ENCODE data around the gene CMIP. TPM values are rescaled to one million over a fixed set of nuclear protein-coding genes. Genes with fewer than 3 reads are reported as not detected.

The CMIP gene
- total RNA-seq, 2 donors from 2014 or later: 30.1 to 95.1 TPM

DNA sequence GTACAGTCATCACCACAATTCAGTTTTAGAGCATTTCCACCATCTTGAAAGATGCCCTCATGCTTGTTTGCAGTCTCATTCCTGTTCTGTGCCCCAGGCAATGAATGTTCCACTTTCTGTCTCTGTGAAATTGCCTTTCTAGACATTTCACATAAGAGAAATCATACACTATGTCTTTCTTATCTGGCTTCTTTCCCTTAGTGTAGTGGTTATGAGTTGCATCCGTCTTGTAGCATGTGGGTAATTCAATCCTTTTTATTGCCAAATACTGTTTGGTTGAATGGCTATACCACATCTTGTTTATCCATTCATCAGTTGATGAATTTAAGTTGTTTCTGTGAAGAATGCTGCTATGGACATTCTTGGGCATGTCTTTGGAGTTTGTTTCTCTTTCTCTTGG lies 202.0 kb downstream of the CMIP start:
- H3K27me3 ChIP-seq (replicated peaks; ENCODE audit: insufficient read depth): no peaks in the 10 kb centered on the region
- no peaks in the 10 kb centered on the region for H3K4me1 ChIP-seq (replicated peaks)
- intact Hi-C loops (cut with DNase I): no loop called here
- H3K27ac ChIP-seq: no peak overlapping the region
- H3K36me3 ChIP-seq: no peaks in the 10 kb centered on the region
- no peaks in the 10 kb centered on the region for H3K9me3 ChIP-seq
- DNase-seq (ENCODE audit: low spot score): no peak
- H3K4me3 ChIP-seq: no peak overlapping the region
- TF ChIP-seq, protein P1, sequence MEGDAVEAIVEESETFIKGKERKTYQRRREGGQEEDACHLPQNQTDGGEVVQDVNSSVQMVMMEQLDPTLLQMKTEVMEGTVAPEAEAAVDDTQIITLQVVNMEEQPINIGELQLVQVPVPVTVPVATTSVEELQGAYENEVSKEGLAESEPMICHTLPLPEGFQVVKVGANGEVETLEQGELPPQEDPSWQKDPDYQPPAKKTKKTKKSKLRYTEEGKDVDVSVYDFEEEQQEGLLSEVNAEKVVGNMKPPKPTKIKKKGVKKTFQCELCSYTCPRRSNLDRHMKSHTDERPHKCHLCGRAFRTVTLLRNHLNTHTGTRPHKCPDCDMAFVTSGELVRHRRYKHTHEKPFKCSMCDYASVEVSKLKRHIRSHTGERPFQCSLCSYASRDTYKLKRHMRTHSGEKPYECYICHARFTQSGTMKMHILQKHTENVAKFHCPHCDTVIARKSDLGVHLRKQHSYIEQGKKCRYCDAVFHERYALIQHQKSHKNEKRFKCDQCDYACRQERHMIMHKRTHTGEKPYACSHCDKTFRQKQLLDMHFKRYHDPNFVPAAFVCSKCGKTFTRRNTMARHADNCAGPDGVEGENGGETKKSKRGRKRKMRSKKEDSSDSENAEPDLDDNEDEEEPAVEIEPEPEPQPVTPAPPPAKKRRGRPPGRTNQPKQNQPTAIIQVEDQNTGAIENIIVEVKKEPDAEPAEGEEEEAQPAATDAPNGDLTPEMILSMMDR (IDR thresholded peaks at IDR 0.05): no peak
- no peak for TF ChIP-seq POLR2AphosphoS5 (IDR thresholded peaks at IDR 0.05)
- no peak for TF ChIP-seq POLR2A (IDR thresholded peaks at IDR 0.05)
- 52% methylated on average over 1 of the region's 1 CpG for WGBS

DNA sequence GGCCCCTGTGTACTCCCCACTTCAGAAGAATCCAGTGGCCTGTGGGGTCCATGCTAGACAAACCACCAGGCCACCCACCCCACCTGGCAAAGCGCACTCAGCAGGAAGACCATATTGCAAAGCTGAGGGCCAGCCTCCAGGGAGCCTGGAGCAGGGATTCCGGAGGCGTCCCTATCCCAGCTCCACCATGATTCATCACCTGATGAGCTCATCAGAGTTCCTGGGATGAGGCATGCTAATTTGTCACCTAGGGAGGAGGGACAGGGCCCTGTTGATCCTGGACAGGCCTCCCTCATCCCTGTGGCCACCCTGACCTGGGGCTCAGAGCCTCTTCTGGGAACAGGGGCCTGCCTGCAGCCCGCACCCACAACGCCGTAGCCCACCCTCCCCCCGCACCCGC lies 202.9 kb downstream of the CMIP start:
- Histone ChIP-seq H3K4me1 (replicated peaks) (no peaks in the 10 kb centered on the region), H3K27me3 (replicated peaks; ENCODE audit: insufficient read depth) (no peaks in the 10 kb centered on the region), H3K9me3 (no peaks in the 10 kb centered on the region), H3K4me3 (no peak overlapping the region), H3K27ac (no peak overlapping the region), H3K36me3 (no peaks in the 10 kb centered on the region)
- intact Hi-C loops (cut with DNase I): no loop called here
- no peak for TF ChIP-seq POLR2AphosphoS5 (IDR thresholded peaks at IDR 0.05)
- TF ChIP-seq POLR2A (IDR thresholded peaks at IDR 0.05): no peak
- TF ChIP-seq, protein P1 (IDR thresholded peaks at IDR 0.05): no peak
- WGBS: 96% methylated on average over 7 of the region's 8 CpGs
- no peak for DNase-seq (ENCODE audit: low spot score)

DNA sequence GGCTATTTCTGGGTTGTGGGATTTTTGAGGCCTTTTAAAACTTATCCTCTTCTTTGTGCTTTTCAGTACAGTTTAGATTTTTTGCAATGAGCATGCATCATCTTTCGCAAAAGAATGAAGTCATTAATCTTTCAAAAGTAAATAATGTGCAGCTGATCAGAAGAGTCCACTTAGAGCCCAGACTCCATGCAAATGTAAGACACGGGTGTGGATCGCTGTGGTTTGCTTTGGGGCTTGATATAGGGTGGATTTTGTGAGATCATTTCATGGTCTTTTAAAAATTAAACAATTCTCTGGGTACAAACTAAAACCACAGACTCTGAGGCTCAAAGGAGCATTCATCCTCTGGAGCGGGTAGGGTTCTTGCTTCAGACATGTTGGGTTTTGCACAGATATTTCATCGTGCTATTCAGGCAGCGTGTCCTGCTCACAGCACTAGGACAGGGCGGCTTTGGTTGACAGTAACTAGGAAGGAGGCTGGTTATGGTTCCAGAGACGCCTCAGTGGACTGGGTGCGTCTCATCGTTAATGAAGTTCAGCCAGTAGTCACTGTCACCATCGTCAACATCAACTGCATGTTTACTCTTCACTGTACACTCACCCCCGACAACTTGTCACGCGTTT lies 205.1 kb downstream of the CMIP start:
- no peaks in the 10 kb centered on the region for H3K9me3 ChIP-seq
- H3K4me1 ChIP-seq (replicated peaks): no peaks in the 10 kb centered on the region
- H3K27ac ChIP-seq: no peak overlapping the region
- H3K27me3 ChIP-seq (replicated peaks; ENCODE audit: insufficient read depth): no peaks in the 10 kb centered on the region
- TF ChIP-seq POLR2A (IDR thresholded peaks at IDR 0.05) (no peak), POLR2AphosphoS5 (IDR thresholded peaks at IDR 0.05) (no peak)
- TF ChIP-seq, protein P1 (IDR thresholded peaks at IDR 0.05): no peak
- no peak for DNase-seq (ENCODE audit: low spot score)
- no peak overlapping the region for H3K4me3 ChIP-seq
- 69% methylated on average over 14 of the region's 14 CpGs for WGBS
- H3K36me3 ChIP-seq: no peaks in the 10 kb centered on the region
- intact Hi-C loops (cut with DNase I): no loop called here

GRCh38 chr16:81650281-81650680 lies 205.7 kb downstream of the CMIP start:
- no peak for TF ChIP-seq POLR2AphosphoS5 (IDR thresholded peaks at IDR 0.05)
- TF ChIP-seq, protein P1 (IDR thresholded peaks at IDR 0.05): no peak
- no peak for TF ChIP-seq POLR2A (IDR thresholded peaks at IDR 0.05)
- Histone ChIP-seq H3K4me3 (no peak overlapping the region), H3K27ac (no peak overlapping the region), H3K4me1 (replicated peaks) (no peaks in the 10 kb centered on the region), H3K27me3 (replicated peaks; ENCODE audit: insufficient read depth) (no peaks in the 10 kb centered on the region), H3K9me3 (no peaks in the 10 kb centered on the region), H3K36me3 (no peaks in the 10 kb centered on the region)
- intact Hi-C loops (cut with DNase I): no loop called here
- 88% methylated on average over 8 of the region's 8 CpGs for WGBS
- DNase-seq (ENCODE audit: low spot score): no peak

- Histone ChIP-seq H3K27me3 (replicated peaks; ENCODE audit: insufficient read depth) (no peaks in the 10 kb centered on the region), H3K4me1 (replicated peaks) (no peaks in the 10 kb centered on the region), H3K4me3 (no peak overlapping the region), H3K27ac (no peak overlapping the region), H3K9me3 (no peaks in the 10 kb centered on the region), H3K36me3 (no peaks in the 10 kb centered on the region)
- WGBS: 64% methylated on average over 16 of the region's 16 CpGs
- peak; percentile 36 for DNase-seq (ENCODE audit: low spot score)
- intact Hi-C loops (cut with DNase I): no loop called here
- TF ChIP-seq, protein P1 (IDR thresholded peaks at IDR 0.05): no peak
- TF ChIP-seq POLR2AphosphoS5 (IDR thresholded peaks at IDR 0.05): no peak
- no peak for TF ChIP-seq POLR2A (IDR thresholded peaks at IDR 0.05)
These were observed 206.5 kb downstream of the CMIP start for GRCh38 chr16:81650982-81651562.

All from prostate gland (tissue), 2 donors.